Measurements from ENCODE around the gene PPP1R7. TPM values are rescaled to one million over a fixed set of nuclear protein-coding genes. Genes with fewer than 3 reads are reported as not detected.

Gene PPP1R7
- total RNA-seq, 1 experiment from 2014 or later: 49.1 TPM

GRCh38 chr2:241136661-241137260, 13.5 kb upstream of the PPP1R7 start:
- peaks cover 3% of the 10 kb centered on the region; the same call in 1 of the 2 replicates for H3K9me3 Mint-ChIP-seq

More at GRCh38 chr2:241136661-241137260, 13.5 kb upstream of the PPP1R7 start:
- Mint-ChIP-seq H3K27me3 (ENCODE audit: low read depth) (no peaks in the 10 kb centered on the region), H3K27ac (no peak overlapping the region), H3K4me3 (no peak overlapping the region), H3K36me3 (peaks cover 35% of the 10 kb centered on the region), H3K4me1 (no peaks in the 10 kb centered on the region)
- no peak for DNase-seq (ENCODE audit: low spot score)
- CTCF ChIA-PET: no interaction called here
- no peak for TF ChIP-seq IRF1 (CRISPR knock-in tag; IDR thresholded peaks at IDR 0.05)
- no peak for TF ChIP-seq SMAD3 (CRISPR knock-in tag; IDR thresholded peaks at IDR 0.05; ENCODE audit: borderline replicate concordance)
- TF ChIP-seq NFYB (CRISPR knock-in tag; conservative IDR thresholded peaks at IDR 0.05; ENCODE audit: low read depth): no peak
- TF ChIP-seq TCF7 (CRISPR knock-in tag; IDR thresholded peaks at IDR 0.05; ENCODE audit: low read depth): no peak
- no peak for TF ChIP-seq FOXP1 (CRISPR knock-in tag; IDR thresholded peaks at IDR 0.05; ENCODE audit: borderline replicate concordance)
- no peak for TF ChIP-seq ZNF416 (CRISPR knock-in tag; IDR thresholded peaks at IDR 0.05)
- TF ChIP-seq ARID4B (CRISPR knock-in tag; IDR thresholded peaks at IDR 0.05; ENCODE audit: borderline replicate concordance): no peak
- TF ChIP-seq ZNF232 (CRISPR knock-in tag; IDR thresholded peaks at IDR 0.05): no peak
- TF ChIP-seq TP53 (CRISPR knock-in tag; IDR thresholded peaks at IDR 0.05): no peak
- TF ChIP-seq FOXK1 (CRISPR knock-in tag; IDR thresholded peaks at IDR 0.05): no peak
- no peak for TF ChIP-seq AFF4 (CRISPR knock-in tag; IDR thresholded peaks at IDR 0.05; ENCODE audit: borderline replicate concordance)
- no peak for TF ChIP-seq E2F1 (CRISPR knock-in tag; IDR thresholded peaks at IDR 0.05)
- no peak for TF ChIP-seq ZNF281 (CRISPR knock-in tag; IDR thresholded peaks at IDR 0.05)
- TF ChIP-seq TEAD4 (CRISPR knock-in tag; IDR thresholded peaks at IDR 0.05): no peak
- no peak for TF ChIP-seq JUN (CRISPR knock-in tag; IDR thresholded peaks at IDR 0.05)
- no peak for TF ChIP-seq AR (CRISPR knock-in tag; IDR thresholded peaks at IDR 0.05)
- no peak for TF ChIP-seq HMGXB4 (CRISPR knock-in tag; IDR thresholded peaks at IDR 0.05)
- TF ChIP-seq CREM (CRISPR knock-in tag; IDR thresholded peaks at IDR 0.05): no peak
- no peak for ATAC-seq
- POLR2A ChIA-PET: interaction anchor here (0.5 kb wide), 1 partner anchor 13 kb away, joined by 4 read pairs; no protein-coding TSS in a partner anchor

All from WTC11 (cell line).